Measurements from ENCODE around the gene SUSD3. TPM values are rescaled to one million over a fixed set of nuclear protein-coding genes. Genes with fewer than 3 reads are reported as not detected.

SUSD3 gene
- total and polyA plus RNA-seq, 2 of the 8 experiments (the other 6 are each of a cell fraction or from before 2014, with no cell fraction given) = 5.5 to 35.4 TPM

GRCh38 chr9:93035821-93036351, 22.6 kb upstream of the SUSD3 start (continued):
- TF ChIP-seq CHD7 (IDR thresholded peaks at IDR 0.05; ENCODE audit: insufficient replicate concordance, low read length) (no peak), JUN (IDR thresholded peaks at IDR 0.05; ENCODE audit: low read depth, low read length) (no peak), RBBP5 (IDR thresholded peaks at IDR 0.05; ENCODE audit: borderline replicate concordance, low read depth, low read length) (no peak), RNF2 (IDR thresholded peaks at IDR 0.05; ENCODE audit: borderline replicate concordance, low read depth, low read length, missing control alignments, poor library complexity, severe bottlenecking) (no peak), SAP30 (IDR thresholded peaks at IDR 0.05; ENCODE audit: insufficient read depth, insufficient replicate concordance, low read length) (no peak), CBX8 (IDR thresholded peaks at IDR 0.05; ENCODE audit: borderline replicate concordance, low read depth, low read length) (no peak), SP2 (IDR thresholded peaks at IDR 0.05; ENCODE audit: low read length) (no peak), CHD2 (IDR thresholded peaks at IDR 0.05; ENCODE audit: low read length) (no peak)

Data from H1 (cell line).